ENCODE data around the gene IL1RN.

The IL1RN gene

GRCh38 chr2:113104054-113104611 lies 23.3 kb upstream of the IL1RN start:
- no peak for DNase-seq (ENCODE audit: low spot score)

GRCh38 chr2:113105047-113105785 lies 22.2 kb upstream of the IL1RN start:
- DNase-seq (ENCODE audit: low spot score) = peak; percentile 27

DNA sequence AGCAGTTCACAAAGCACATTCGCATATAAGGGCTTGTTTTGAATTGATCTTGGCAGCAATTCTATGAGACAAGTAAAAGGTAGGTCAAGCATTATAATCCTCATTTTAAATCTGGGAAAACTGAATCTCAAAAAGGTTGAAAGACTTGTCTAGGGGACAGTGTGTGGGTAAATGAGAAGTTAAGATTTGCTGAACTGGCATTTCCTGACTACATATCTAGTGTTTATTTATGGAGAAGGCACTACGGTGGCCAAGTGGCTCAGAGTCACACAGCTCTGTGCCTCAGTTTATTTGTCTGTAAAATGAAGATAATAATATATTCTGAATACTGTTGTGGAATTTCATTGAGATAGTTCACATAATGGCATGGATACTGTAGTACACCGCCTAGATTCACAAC lies 16.3 kb upstream of the IL1RN start:
- DNase-seq (ENCODE audit: low spot score) = no peak

GRCh38 chr2:113111823-113112287 lies 15.5 kb upstream of the IL1RN start:
- DNase-seq (ENCODE audit: low spot score) = no peak

GRCh38 chr2:113112441-113112840 lies 15.0 kb upstream of the IL1RN start:
- no peak for DNase-seq (ENCODE audit: low spot score)

DNA sequence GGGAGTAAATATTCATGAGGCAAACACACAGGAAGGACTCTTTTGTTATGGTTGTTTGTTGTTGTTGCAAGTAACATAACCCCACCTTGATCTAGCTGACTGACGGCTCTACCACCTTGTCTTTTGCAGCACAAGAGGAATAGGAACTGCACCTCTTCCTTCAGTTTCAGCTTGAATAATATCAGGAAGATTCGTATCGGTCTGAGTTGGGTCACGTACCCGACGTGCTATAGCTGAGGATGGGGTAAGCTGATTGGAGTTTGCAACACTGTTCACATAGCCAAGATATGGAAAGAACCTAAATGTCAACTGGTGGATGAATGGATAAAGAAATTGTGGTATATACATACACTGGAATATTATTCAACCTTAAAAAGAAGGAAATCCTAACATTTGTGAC lies 14.5 kb upstream of the IL1RN start:
- no peak for DNase-seq (ENCODE audit: low spot score)

DNA sequence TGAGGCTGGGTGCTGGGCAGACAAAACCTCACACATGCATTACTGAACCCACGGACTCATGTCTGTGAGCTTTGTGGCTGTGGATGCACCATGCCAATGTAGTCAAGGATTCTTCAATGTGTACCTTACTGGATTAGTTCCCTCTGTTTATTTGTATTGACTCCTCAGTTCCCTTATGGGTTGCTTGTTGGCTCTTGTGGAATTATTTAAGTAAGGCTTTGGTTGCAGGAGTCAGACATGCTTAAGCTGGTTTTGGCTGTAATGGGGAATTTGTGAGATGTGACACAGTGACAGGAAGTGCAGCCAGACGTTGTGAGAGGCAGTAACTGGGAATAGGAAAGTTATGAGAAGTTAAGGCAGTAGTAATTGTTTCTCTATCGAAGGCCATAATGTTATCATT lies 13.6 kb upstream of the IL1RN start:
- DNase-seq (ENCODE audit: low spot score) = no peak

DNA sequence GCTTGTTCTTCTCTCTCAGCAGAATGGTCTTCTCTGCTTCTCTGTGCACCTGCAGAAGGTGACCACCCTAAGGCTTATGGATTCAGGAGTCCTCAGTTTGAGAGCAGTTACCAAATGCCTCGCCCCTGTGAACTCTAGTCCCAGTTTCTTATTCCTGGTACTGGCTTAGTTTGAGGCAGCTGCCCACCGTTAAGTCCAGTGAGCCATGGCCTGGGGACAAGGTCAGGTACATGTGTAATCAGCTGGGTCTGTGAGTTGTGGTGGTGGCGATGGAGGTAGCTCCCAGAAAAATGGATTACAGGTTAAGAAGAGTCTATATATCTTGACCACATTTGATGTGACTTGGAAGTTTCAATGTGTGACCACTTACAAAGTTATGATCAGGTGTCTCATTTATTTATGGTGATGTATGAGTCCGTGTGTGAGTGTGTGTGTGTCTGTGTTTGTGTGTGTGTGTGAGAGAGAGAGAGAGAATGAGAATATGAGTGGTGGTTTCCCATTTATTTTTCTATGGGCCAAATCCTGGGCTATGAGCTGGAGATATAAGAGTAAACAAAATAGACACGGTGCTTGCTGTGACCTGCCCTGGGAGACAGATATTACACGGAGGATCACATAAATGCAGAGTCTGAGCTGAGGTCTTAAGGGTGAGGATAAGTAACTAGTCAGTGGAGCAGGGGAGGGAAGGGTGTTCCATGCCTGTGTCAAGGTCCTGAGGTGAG lies 13.0 kb upstream of the IL1RN start:
- no peak for DNase-seq (ENCODE audit: low spot score)

DNA sequence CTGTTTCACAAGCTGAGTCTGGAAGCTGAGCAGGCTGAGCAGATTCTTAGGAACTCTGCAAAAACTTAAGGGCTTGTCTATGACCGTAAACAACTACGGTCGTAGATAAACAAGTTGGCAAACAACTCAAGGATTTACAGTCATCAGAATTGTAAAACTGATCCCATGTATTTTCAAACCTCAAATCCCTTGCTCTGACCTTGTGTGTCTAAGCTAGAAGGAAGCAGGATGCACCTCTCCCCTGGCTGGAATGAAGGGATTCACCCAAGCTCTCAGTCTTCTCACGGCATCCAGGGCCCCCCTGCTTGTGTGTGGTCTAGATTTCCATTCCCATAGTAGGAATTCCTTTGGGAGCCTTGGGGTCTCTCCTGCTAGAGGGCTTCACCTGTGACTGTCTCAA lies 12.4 kb upstream of the IL1RN start:
- DNase-seq (ENCODE audit: low spot score) = no peak

GRCh38 chr2:113116100-113116958 lies 11.1 kb upstream of the IL1RN start:
- no peak for DNase-seq (ENCODE audit: low spot score)

DNA sequence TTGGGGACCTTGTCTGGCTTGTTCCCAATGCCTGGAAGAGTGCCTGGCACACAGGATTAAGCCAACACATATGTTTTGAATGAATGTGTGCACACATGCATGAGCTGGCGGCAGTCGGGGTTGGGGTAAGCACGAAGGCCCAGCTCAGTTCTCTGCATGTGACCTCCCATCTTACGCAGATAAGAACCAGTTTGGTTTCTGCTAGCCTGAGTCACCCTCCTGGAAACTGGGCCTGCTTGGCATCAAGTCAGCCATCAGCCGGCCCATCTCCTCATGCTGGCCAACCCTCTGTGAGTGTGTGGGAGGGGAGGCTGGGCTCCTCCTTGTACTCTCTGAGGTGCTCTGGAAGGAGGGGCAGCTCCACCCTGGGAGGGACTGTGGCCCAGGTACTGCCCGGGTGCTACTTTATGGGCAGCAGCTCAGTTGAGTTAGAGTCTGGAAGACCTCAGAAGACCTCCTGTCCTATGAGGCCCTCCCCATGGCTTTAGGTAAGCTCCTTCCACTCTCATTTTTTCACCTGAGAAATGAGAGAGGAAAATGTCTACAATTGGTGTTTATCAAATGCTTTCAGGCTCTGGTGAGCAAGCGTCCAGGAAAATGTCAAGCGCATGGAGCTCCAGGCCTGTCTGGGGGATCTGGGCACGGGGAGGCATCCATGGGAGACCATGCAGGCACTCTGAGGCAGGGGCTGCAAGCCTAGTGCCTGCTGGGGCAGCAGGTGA lies 9.7 kb upstream of the IL1RN start:
- peak; percentile 94 for DNase-seq (ENCODE audit: low spot score)

- peak; percentile 67 for DNase-seq (ENCODE audit: low spot score)
Observed at GRCh38 chr2:113118263-113118657, 9.1 kb upstream of the IL1RN start.

DNA sequence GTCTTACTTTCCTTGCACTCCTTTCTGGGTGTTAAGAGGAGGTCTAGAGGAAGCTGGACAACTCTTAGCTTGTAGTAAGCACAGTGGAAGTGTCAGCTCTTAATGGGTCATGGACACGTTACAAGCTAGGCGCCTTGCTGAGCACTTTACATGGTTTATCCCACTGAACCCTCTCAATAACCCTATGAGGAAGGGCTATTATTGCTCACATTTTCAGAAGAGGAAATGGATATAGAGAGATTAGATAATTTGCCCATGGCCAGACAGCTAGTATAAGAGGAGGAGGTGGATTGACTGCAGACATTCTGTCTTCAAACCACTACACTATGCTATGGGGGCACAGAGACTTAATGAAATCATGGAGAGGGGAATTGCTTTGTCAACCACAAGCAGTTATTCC lies 8.3 kb upstream of the IL1RN start:
- DNase-seq (ENCODE audit: low spot score) = no peak

DNA sequence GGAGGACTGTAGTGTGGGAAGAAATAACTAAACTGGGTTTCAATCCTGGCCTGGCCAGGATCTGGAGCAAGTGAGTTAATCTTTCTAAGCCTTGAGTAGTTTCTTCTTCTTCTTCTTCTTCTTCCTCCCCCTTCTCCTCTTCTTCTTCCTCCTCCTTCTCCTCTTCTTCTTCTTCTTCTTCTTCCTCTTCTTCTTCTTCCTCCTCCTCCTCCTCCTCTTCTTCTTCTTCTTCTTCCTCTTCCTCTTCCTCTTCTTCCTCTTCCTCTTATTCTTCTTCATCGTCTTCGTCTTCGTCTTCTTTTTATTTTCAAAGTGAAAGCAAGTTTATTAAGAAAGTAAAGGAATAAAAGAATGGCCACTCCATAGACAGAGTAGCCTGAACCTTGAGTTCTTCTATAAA lies 6.5 kb upstream of the IL1RN start:
- DNase-seq (ENCODE audit: low spot score) = no peak

DNA sequence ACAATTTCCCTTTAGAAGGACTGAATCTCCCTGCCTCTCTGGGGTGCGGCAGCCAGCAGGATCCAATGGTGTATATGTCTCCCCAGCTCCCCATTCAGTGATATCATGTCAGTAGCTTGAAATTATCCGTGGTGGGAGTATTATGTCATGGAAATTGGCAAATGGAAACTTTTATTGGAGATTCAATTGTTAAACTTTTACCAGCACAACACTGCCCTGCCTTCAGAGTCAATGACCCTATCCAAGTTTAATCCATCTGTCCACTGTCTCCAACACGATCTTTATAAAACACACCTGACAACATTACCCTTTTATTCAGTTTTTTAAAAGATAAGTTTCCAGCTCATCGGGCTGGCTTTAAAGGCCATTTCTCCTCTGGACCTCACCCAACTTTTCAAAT lies 5.0 kb upstream of the IL1RN start:
- DNase-seq (ENCODE audit: low spot score) = no peak

DNA sequence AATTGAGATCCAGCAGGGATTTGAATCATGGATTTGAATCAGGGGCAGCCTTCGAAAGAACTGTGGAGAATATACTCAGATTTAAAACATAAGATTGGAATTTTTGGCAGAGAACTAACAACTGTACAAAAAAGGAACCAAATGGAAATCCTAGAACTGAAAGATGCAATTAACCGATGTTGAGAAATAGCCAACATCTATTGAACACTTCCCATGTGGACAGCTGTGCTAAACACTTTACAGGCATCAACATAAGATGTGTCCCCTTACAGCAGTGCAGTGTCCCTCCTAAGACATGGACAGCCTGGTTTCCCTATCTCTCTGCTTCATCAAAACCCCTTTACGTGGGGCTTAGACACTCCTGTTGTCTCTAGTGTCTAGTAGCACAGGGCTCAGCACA lies 3.7 kb upstream of the IL1RN start:
- no peak for DNase-seq (ENCODE audit: low spot score)

GRCh38 chr2:113124181-113124961 lies 3.0 kb upstream of the IL1RN start:
- DNase-seq (ENCODE audit: low spot score) = no peak

- DNase-seq (ENCODE audit: low spot score) = no peak
Observed at GRCh38 chr2:113124984-113125855, 2.2 kb upstream of the IL1RN start.

GRCh38 chr2:113127646-113128570 lies 510 bp downstream of the IL1RN start:
- no peak for DNase-seq (ENCODE audit: low spot score)

Measured in hematopoietic multipotent progenitor cell treated with erythropoietin and hydrocortisone succinate and interleukin-3 and kit ligand, for 15 days (in vitro differentiated cells).